Neural cell (in vitro differentiated cells): Measurements from ENCODE around the gene CLIC2. TPM values are rescaled to one million over a fixed set of nuclear protein-coding genes. Genes with fewer than 3 reads are reported as not detected.

Source experiments
- H2AFZ ChIP-seq: fragments of 200-600, 300-800 bp; sonication (generic), shearing (Covaris generic); 2 replicates; pipeline ENCODE4 v1.6.0; 2014; ENCODE audit warnings: low read depth, mild to moderate bottlenecking, antibody characterized with exemption, low read length, moderate library complexity
- H3F3A ChIP-seq: fragments of 200-600 bp; shearing (Covaris generic); 2 replicates; pipeline ENCODE4 v1.6.1; 2016; ENCODE audit warnings: mild to moderate bottlenecking, moderate library complexity, mixed read lengths, antibody characterized with exemption, low read length; ENCODE audit not compliant: insufficient read depth, poor library complexity, severe bottlenecking
- H3K27ac ChIP-seq: fragments of 200-600, 300-800 bp; sonication (generic), shearing (Covaris generic); 2 replicates; pipeline ENCODE4 v1.5.1; 2014; ENCODE audit warnings: mild to moderate bottlenecking, low read length, moderate library complexity
- H3K27me3 ChIP-seq: fragments of 300-800, 200-600 bp; sonication (generic), shearing (Covaris generic); 2 replicates; pipeline ENCODE4 v1.6.0; 2014; ENCODE audit warnings: mild to moderate bottlenecking, low read depth, low read length, moderate library complexity; ENCODE audit not compliant: insufficient read depth
- H3K36me3 ChIP-seq: fragments of 300-800, 200-600 bp; sonication (generic), shearing (Covaris generic); 2 replicates; pipeline ENCODE4 v1.5.1; 2014; ENCODE audit warnings: mild to moderate bottlenecking, antibody characterized with exemption, low read length, moderate library complexity; ENCODE audit not compliant: insufficient read depth
- H3K4me2 ChIP-seq: fragments of 300-800, 200-600 bp; sonication (generic), shearing (Covaris generic); 2 replicates; pipeline ENCODE4 v1.6.0; 2014; ENCODE audit warnings: mild to moderate bottlenecking, low read length
- H3K4me3 ChIP-seq: fragments of 300-800, 200-600 bp; sonication (generic), shearing (Covaris generic); 2 replicates; pipeline ENCODE4 v1.5.1; 2014; ENCODE audit warnings: mild to moderate bottlenecking, low read length, moderate library complexity
- H3K79me2 ChIP-seq: fragments of 200-600 bp; shearing (Covaris generic); replicated peaks from 2 replicates; pipeline ENCODE4 v1.6.0; 2014; ENCODE audit warnings: mild to moderate bottlenecking, low read length, moderate library complexity; ENCODE audit not compliant: insufficient read depth
- H3K9ac ChIP-seq: fragments of 300-800, 200-600 bp; sonication (generic), shearing (Covaris generic); 2 replicates; pipeline ENCODE4 v1.6.1; 2016; ENCODE audit warnings: mild to moderate bottlenecking, low read length, mixed read lengths
- H3K9me2 ChIP-seq: fragments of 200-600 bp; shearing (Covaris generic); 2 replicates; pipeline ENCODE4 v1.6.1; 2016; ENCODE audit warnings: mild to moderate bottlenecking, low read length, mixed read lengths; ENCODE audit not compliant: insufficient read depth
- H3K9me3 ChIP-seq: fragments of 200-600, 300-800 bp; sonication (generic), shearing (Covaris generic); 2 replicates; pipeline ENCODE4 v1.6.1; 2016; ENCODE audit warnings: mild to moderate bottlenecking, mixed run types, low read length, moderate library complexity, mixed read lengths
- H4K20me1 ChIP-seq: fragments of 200-600 bp; shearing (Covaris generic); 2 replicates; pipeline ENCODE4 v1.6.1; 2016; ENCODE audit warnings: mild to moderate bottlenecking, mixed run types; ENCODE audit not compliant: insufficient read depth
- EZH2 ChIP-seq: fragments of 200-600, 300-800 bp; shearing (Covaris generic), sonication (generic); IDR thresholded peaks from 2 replicates; pipeline ENCODE4 v1.6.1; 2014; ENCODE audit warnings: antibody characterized with exemption, low read length, borderline replicate concordance, mild to moderate bottlenecking; ENCODE audit not compliant: insufficient read depth, poor library complexity, severe bottlenecking
- MXI1 ChIP-seq: fragments of 450-650 bp; conservative IDR thresholded peaks from 2 replicates; pipeline ENCODE4 v1.6.1; 2014; ENCODE audit warnings: antibody characterized with exemption, mild to moderate bottlenecking; ENCODE audit not compliant: poor library complexity, severe bottlenecking
- POLR2AphosphoS5 ChIP-seq: IDR thresholded peaks from 2 replicates; pipeline ENCODE4 v1.6.1; 2012
- RAD21 ChIP-seq: fragments of 450-650 bp; conservative IDR thresholded peaks from 2 replicates; pipeline ENCODE4 v1.6.1; 2014; ENCODE audit warnings: antibody characterized with exemption, mild to moderate bottlenecking, moderate library complexity
- SMC3 ChIP-seq: fragments of 450-650 bp; conservative IDR thresholded peaks from 2 replicates; pipeline ENCODE4 v1.6.1; 2014; ENCODE audit warnings: antibody characterized with exemption, mild to moderate bottlenecking, moderate library complexity; ENCODE audit not compliant: poor library complexity
- TAF1 ChIP-seq: IDR thresholded peaks from 2 replicates; pipeline ENCODE4 v1.6.1; 2012; ENCODE audit warnings: low read depth
- polyA plus RNA-seq: library from polyadenylated mRNA; depleted of rRNA; stranded (reverse); fragments of >200 nt; gene quantifications from 2 replicates; pipeline ENCODE4 v1.2.3, GENCODE V29; 2014
- TF ChIP-seq, protein P1 (sequence below): IDR thresholded peaks from 2 replicates; pipeline ENCODE4 v1.6.1; 2012; ENCODE audit warnings: borderline replicate concordance
- TF ChIP-seq, protein P2 (sequence below): fragments of 450-650 bp; IDR thresholded peaks from 2 replicates; pipeline ENCODE4 v1.5.1; 2014; ENCODE audit warnings: antibody characterized with exemption, mild to moderate bottlenecking, moderate library complexity; ENCODE audit not compliant: poor library complexity, severe bottlenecking

Gene CLIC2
- polyA plus RNA-seq, 1 donor from 2014 or later: 2.9 TPM

DNA sequence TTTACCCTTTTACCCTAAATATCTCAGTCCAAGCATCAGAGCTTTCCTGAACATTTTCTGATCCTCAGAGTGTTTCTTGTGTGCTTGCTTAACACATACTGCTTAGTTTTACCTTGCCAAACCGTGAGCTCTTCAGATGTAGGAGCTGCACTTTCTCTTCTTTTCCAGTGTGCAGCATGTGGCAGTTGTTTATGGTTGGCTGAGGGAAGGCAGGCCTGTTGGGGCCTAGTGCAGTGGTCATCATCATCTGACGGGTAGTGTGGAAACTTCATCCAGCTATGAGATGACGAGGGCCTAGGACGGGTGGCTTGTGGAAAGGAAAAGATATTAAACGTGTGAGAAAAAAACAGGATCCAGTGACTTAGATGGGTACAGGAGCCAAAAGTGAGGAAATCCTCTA lies 96.7 kb downstream of the CLIC2 start:
- Histone ChIP-seq H3K27ac (no peak overlapping the region), H3K9me3 (no peaks in the 10 kb centered on the region), H2AFZ (no peak overlapping the region), H3K9ac (no peak overlapping the region), H3K27me3 (no peaks in the 10 kb centered on the region), H3K79me2 (no peaks in the 10 kb centered on the region), H3K4me3 (no peak overlapping the region), H3K36me3 (no peaks in the 10 kb centered on the region), H3K4me2 (no peak overlapping the region), H3F3A (no peaks in the 10 kb centered on the region), H3K9me2 (no peaks in the 10 kb centered on the region), H4K20me1 (no peaks in the 10 kb centered on the region)
- TF ChIP-seq, protein P1, sequence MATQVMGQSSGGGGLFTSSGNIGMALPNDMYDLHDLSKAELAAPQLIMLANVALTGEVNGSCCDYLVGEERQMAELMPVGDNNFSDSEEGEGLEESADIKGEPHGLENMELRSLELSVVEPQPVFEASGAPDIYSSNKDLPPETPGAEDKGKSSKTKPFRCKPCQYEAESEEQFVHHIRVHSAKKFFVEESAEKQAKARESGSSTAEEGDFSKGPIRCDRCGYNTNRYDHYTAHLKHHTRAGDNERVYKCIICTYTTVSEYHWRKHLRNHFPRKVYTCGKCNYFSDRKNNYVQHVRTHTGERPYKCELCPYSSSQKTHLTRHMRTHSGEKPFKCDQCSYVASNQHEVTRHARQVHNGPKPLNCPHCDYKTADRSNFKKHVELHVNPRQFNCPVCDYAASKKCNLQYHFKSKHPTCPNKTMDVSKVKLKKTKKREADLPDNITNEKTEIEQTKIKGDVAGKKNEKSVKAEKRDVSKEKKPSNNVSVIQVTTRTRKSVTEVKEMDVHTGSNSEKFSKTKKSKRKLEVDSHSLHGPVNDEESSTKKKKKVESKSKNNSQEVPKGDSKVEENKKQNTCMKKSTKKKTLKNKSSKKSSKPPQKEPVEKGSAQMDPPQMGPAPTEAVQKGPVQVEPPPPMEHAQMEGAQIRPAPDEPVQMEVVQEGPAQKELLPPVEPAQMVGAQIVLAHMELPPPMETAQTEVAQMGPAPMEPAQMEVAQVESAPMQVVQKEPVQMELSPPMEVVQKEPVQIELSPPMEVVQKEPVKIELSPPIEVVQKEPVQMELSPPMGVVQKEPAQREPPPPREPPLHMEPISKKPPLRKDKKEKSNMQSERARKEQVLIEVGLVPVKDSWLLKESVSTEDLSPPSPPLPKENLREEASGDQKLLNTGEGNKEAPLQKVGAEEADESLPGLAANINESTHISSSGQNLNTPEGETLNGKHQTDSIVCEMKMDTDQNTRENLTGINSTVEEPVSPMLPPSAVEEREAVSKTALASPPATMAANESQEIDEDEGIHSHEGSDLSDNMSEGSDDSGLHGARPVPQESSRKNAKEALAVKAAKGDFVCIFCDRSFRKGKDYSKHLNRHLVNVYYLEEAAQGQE: no peak
- TF ChIP-seq, protein P2, sequence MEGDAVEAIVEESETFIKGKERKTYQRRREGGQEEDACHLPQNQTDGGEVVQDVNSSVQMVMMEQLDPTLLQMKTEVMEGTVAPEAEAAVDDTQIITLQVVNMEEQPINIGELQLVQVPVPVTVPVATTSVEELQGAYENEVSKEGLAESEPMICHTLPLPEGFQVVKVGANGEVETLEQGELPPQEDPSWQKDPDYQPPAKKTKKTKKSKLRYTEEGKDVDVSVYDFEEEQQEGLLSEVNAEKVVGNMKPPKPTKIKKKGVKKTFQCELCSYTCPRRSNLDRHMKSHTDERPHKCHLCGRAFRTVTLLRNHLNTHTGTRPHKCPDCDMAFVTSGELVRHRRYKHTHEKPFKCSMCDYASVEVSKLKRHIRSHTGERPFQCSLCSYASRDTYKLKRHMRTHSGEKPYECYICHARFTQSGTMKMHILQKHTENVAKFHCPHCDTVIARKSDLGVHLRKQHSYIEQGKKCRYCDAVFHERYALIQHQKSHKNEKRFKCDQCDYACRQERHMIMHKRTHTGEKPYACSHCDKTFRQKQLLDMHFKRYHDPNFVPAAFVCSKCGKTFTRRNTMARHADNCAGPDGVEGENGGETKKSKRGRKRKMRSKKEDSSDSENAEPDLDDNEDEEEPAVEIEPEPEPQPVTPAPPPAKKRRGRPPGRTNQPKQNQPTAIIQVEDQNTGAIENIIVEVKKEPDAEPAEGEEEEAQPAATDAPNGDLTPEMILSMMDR: no peak
- TF ChIP-seq SMC3: no peak
- no peak for TF ChIP-seq POLR2AphosphoS5
- no peak for TF ChIP-seq TAF1
- no peak for TF ChIP-seq MXI1
- no peak for TF ChIP-seq RAD21

DNA sequence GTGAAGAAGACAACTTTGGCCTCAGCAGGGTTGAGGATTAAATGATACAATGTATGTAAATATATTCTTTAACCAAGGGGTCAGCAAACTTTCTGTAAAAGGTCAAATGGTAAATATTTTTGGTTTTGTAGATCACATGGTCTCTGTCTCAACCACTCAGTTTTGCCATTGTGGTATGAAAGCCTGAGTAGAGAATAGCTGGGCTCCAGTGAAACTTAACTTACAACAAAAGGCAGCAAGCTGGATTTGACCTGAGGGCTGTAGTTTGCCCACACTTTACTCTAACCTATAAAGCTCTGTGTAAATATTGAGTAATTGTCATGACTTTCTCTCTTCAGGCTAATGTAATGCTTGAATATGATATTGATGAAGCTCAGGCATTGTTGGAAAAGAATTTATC lies 98.5 kb downstream of the CLIC2 start:
- no peaks in the 10 kb centered on the region for H3K9me2 ChIP-seq
- no peaks in the 10 kb centered on the region for H3K79me2 ChIP-seq
- H3K9me3 ChIP-seq: no peaks in the 10 kb centered on the region
- H3K36me3 ChIP-seq: no peaks in the 10 kb centered on the region
- H3K27me3 ChIP-seq: no peaks in the 10 kb centered on the region
- H2AFZ ChIP-seq: no peak overlapping the region
- H3K4me2 ChIP-seq: no peak overlapping the region
- H3K9ac ChIP-seq: no peak overlapping the region
- H3K4me3 ChIP-seq: no peak overlapping the region
- H4K20me1 ChIP-seq: no peaks in the 10 kb centered on the region
- TF ChIP-seq, protein P2: no peak
- TF ChIP-seq SMC3 (no peak), POLR2AphosphoS5 (no peak), EZH2 (no peak), MXI1 (no peak)
- TF ChIP-seq, protein P1: no peak
- no peak overlapping the region for H3K27ac ChIP-seq
- no peaks in the 10 kb centered on the region for H3F3A ChIP-seq
